A673 (cell line): ENCODE results near the gene MCM9. TPM values are rescaled to one million over a fixed set of nuclear protein-coding genes. Genes with fewer than 3 reads are reported as not detected.

Source experiments
- BruUV-seq: library from RNA; stranded (reverse); fragments of 400-500 nt; replicated peaks from 2 replicates; lab custom pipeline; 2021; lab: Mats Ljungman, UMichigan
- CTCF ChIA-PET: fragments of 300-600 bp; sonication (Branson Sonifier 250); formaldehyde crosslinking; loops from one replicate; lab custom pipeline; 2022; ENCODE audit warnings: antibody characterized with exemption; lab: Charles Lee
- POLR2A ChIA-PET: fragments of 300-600 bp; sonication (Branson Sonifier 250); formaldehyde crosslinking; loops from one replicate; lab custom pipeline; 2022; ENCODE audit warnings: antibody characterized with exemption; ENCODE audit not compliant: low non-redundant PET; lab: Charles Lee
- DNase-seq: peaks from one replicate; pipeline ENCODE4 v3.0.0-alpha.2; 2015; ENCODE audit warnings: low spot score
- H3K27ac ChIP-seq: fragments of 200-600 bp; sonication (generic); 2 replicates; pipeline ENCODE4 v1.5.1; 2016; ENCODE audit warnings: mixed run types, low read depth, mild to moderate bottlenecking, mixed read lengths, antibody characterized with exemption, low read length; ENCODE audit not compliant: poor library complexity, severe bottlenecking
- H3K27me3 ChIP-seq: fragments of 200-600 bp; sonication (generic); replicated peaks from 2 replicates; pipeline ENCODE4 v1.6.1; 2017; ENCODE audit warnings: mixed run types, low read depth, mild to moderate bottlenecking, mixed read lengths, antibody characterized with exemption, low read length; ENCODE audit not compliant: insufficient read depth, poor library complexity
- H3K36me3 ChIP-seq: fragments of 200-600 bp; sonication (generic); 2 replicates; pipeline ENCODE4 v1.6.1; 2016; ENCODE audit warnings: mixed run types, mild to moderate bottlenecking, mixed read lengths, antibody characterized with exemption, low read length; ENCODE audit not compliant: insufficient read depth, poor library complexity, severe bottlenecking
- H3K4me1 ChIP-seq: fragments of 200-600 bp; sonication (generic); 2 replicates; pipeline ENCODE4 v1.6.1; 2017; ENCODE audit warnings: mixed run types, mild to moderate bottlenecking, mixed read lengths, antibody characterized with exemption, low read length; ENCODE audit not compliant: insufficient read depth, poor library complexity, severe bottlenecking
- H3K4me3 ChIP-seq: fragments of 200-600 bp; sonication (generic); 2 replicates; pipeline ENCODE4 v1.5.1; 2016; ENCODE audit warnings: low read depth, mixed run types, mild to moderate bottlenecking, mixed read lengths, low read length; ENCODE audit not compliant: poor library complexity, severe bottlenecking
- H3K9me3 ChIP-seq: fragments of 200-600 bp; sonication (generic); 2 replicates; pipeline ENCODE4 v1.6.1; 2016; ENCODE audit warnings: mixed run types, low read depth, mild to moderate bottlenecking, mixed read lengths, antibody characterized with exemption, low read length; ENCODE audit not compliant: poor library complexity, severe bottlenecking
- EZH2 ChIP-seq: fragments of 200-600 bp; sonication (generic); IDR thresholded peaks from 2 replicates; pipeline ENCODE4 v1.6.1; 2017; ENCODE audit warnings: borderline replicate concordance, low read depth, mild to moderate bottlenecking, mixed read lengths, antibody characterized with exemption, low read length; ENCODE audit not compliant: poor library complexity, severe bottlenecking
- intact Hi-C: fragments of 100-400 bp; cut with micrococcal nuclease; formaldehyde crosslinking; loops from one replicate; pipeline ENCODE4 v1.10.0; 2022; ENCODE audit not compliant: unreplicated experiment
- total RNA-seq: library from RNA; stranded (reverse); gene quantifications from 2 replicates; pipeline ENCODE4 v1.2.3, GENCODE V29; 2021
- TF ChIP-seq, protein P1 (sequence below): fragments of 300-800, 200-600 bp; sonication (generic); conservative IDR thresholded peaks from 2 replicates; pipeline ENCODE4 v1.5.1; 2017; ENCODE audit warnings: low read depth, mild to moderate bottlenecking, antibody characterized with exemption, low read length, moderate library complexity, mixed read lengths

MCM9 gene
- total RNA-seq, 1 experiment from 2014 or later: 16.9 TPM

GRCh38 chr6:118923035-118923434, 11.9 kb downstream of the MCM9 start:
- CTCF ChIA-PET: no interaction called here
- H3K4me1 ChIP-seq: no peaks in the 10 kb centered on the region
- H3K27ac ChIP-seq: no peak overlapping the region
- H3K9me3 ChIP-seq: no peaks in the 10 kb centered on the region
- H3K36me3 ChIP-seq: peaks cover 28% of the 10 kb centered on the region
- intact Hi-C loops: no loop called here
- no peaks in the 10 kb centered on the region for H3K27me3 ChIP-seq
- H3K4me3 ChIP-seq: no peak overlapping the region
- POLR2A ChIA-PET: no interaction called here
- TF ChIP-seq EZH2: no peak
- TF ChIP-seq, protein P1, sequence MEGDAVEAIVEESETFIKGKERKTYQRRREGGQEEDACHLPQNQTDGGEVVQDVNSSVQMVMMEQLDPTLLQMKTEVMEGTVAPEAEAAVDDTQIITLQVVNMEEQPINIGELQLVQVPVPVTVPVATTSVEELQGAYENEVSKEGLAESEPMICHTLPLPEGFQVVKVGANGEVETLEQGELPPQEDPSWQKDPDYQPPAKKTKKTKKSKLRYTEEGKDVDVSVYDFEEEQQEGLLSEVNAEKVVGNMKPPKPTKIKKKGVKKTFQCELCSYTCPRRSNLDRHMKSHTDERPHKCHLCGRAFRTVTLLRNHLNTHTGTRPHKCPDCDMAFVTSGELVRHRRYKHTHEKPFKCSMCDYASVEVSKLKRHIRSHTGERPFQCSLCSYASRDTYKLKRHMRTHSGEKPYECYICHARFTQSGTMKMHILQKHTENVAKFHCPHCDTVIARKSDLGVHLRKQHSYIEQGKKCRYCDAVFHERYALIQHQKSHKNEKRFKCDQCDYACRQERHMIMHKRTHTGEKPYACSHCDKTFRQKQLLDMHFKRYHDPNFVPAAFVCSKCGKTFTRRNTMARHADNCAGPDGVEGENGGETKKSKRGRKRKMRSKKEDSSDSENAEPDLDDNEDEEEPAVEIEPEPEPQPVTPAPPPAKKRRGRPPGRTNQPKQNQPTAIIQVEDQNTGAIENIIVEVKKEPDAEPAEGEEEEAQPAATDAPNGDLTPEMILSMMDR: no peak
- no TSS peak for BruUV-seq
- DNase-seq: no peak

DNA sequence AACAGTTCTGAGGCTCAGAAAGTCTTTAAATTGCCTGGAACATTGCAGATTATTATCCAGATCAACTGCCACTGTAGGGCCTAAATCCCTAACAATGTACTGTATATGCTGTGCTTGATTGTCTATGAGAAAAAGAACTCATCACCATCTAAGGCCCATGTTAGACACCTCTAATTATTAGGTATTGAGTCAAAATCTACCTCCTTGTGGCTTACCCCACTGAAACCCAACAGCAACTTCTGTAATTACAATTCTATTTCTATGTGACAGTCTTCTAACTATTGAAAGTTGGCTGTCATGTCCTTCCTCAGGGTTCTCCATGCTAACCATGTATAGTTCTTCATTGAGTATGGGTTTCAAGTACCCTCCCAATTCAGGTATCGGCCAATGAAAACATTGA, 13.9 kb downstream of the MCM9 start:
- intact Hi-C loops: no loop called here
- H3K9me3 ChIP-seq: no peaks in the 10 kb centered on the region
- peaks cover 21% of the 10 kb centered on the region for H3K36me3 ChIP-seq
- H3K27ac ChIP-seq: no peak overlapping the region
- BruUV-seq: no TSS peak
- DNase-seq: no peak
- H3K4me3 ChIP-seq: no peak overlapping the region
- CTCF ChIA-PET: no interaction called here
- H3K27me3 ChIP-seq: no peaks in the 10 kb centered on the region
- POLR2A ChIA-PET: no interaction called here
- no peaks in the 10 kb centered on the region for H3K4me1 ChIP-seq
- no peak for TF ChIP-seq EZH2
- TF ChIP-seq, protein P1: no peak

DNA sequence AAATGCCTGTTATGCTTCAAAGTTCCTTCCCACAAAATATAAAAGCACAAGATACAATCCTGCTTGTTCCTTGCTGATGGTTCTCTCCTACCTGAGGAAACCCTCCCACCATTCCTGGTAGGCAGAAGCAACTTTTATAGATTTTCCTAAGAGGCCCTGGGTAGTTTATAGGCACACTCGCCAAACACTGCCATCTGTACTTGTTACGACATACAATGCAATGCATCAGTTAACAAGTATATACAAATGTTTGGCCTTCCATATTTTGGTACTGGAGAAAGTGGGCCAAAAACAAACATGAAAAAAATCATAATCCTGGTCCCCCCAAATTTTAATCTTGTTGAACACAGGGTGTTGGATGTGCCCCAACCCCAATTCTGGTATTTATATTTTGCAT, 16.6 kb downstream of the MCM9 start:
- POLR2A ChIA-PET: no interaction called here
- peaks cover 38% of the 10 kb centered on the region for H3K36me3 ChIP-seq

More for the DNA sequence above, 16.6 kb downstream of the MCM9 start:
- no TSS peak for BruUV-seq
- Histone ChIP-seq H3K9me3 (no peaks in the 10 kb centered on the region), H3K27ac (no peak overlapping the region), H3K4me3 (no peak overlapping the region), H3K4me1 (no peaks in the 10 kb centered on the region), H3K27me3 (no peaks in the 10 kb centered on the region)
- TF ChIP-seq, protein P1: no peak
- TF ChIP-seq EZH2: no peak
- no peak for DNase-seq
- intact Hi-C loops: no loop called here
- CTCF ChIA-PET: no interaction called here
